HCT116 (cell line): ENCODE measurements around the gene NUDT13. TPM values are rescaled to one million over a fixed set of nuclear protein-coding genes. Genes with fewer than 3 reads are reported as not detected.

ENCODE experiments used
- ATAC-seq: fragments of 200-7000 bp; cut with Tn5 transposase; 2 replicates; pipeline ENCODE4 v1.9.1; 2020; ENCODE audit warnings: mild to moderate bottlenecking, moderate library complexity
- BruUV-seq: library from RNA; stranded (reverse); fragments of 400-500 nt; replicated peaks from 2 replicates; lab custom pipeline; 2021; lab: Mats Ljungman, UMichigan
- CTCF ChIA-PET: fragments of 300-600 bp; sonication (Branson Sonifier 250); formaldehyde crosslinking; loops from one replicate; lab custom pipeline; 2021; ENCODE audit warnings: antibody characterized with exemption; lab: Charles Lee
- POLR2A ChIA-PET: fragments of 300-600, 350-600 bp; sonication (Branson Sonifier 250); formaldehyde crosslinking; loops from one replicate; lab custom pipeline; 2021; ENCODE audit warnings: antibody characterized with exemption; lab: Charles Lee
- RAD21 ChIA-PET, 2 experiments: fragments of 300-600 bp; sonication (Branson Sonifier 250); formaldehyde crosslinking; loops; one replicate each; lab custom pipeline; 2023; ENCODE audit warnings: low total read pairs in 2 of 2; ENCODE audit not compliant: uncharacterized antibody in 2 of 2, unreplicated experiment in 2 of 2, low non-redundant PET in 1 of 2; lab: Charles Lee
- DNase-seq: peaks from one replicate; pipeline ENCODE4 v3.0.0-alpha.2; 2010; ENCODE audit warnings: low read depth, low spot score
- H2AFZ ChIP-seq: fragments of 200-600 bp; shearing (Covaris generic), sonication (generic); 2 replicates; pipeline ENCODE4 v1.6.1; 2017; ENCODE audit warnings: low read depth, mixed run types, mixed read lengths, antibody characterized with exemption, low read length; ENCODE audit not compliant: poor library complexity, severe bottlenecking
- H3K27ac ChIP-seq: 2 replicates; pipeline ENCODE4 v1.5.1; 2012; ENCODE audit warnings: low read depth, low read length
- H3K27me3 ChIP-seq: fragments of 200-600 bp; sonication (generic); 2 replicates; pipeline ENCODE4 v1.6.1; 2016; ENCODE audit warnings: mixed run types, low read length, mixed read lengths; ENCODE audit not compliant: insufficient read depth
- H3K36me3 ChIP-seq, 2 experiments: fragments of 200-500 bp in 1 of 2; fragments of 200-600 bp in 1 of 2; sonication (Bioruptor generic) in 1 of 2; sonication (generic) in 1 of 2; 2 replicates each; pipeline versions ENCODE4 v1.5.1 to v1.6.1; 2014 to 2016; ENCODE audit warnings: low read length in 2 of 2, inconsistent platforms in 1 of 2, mixed read lengths in 1 of 2, mixed run types in 1 of 2; ENCODE audit not compliant: insufficient read depth in 2 of 2, control insufficient read depth in 1 of 2
- H3K4me1 ChIP-seq, 2 experiments: fragments of 200-600 bp in 1 of 2; sonication (generic) in 1 of 2; 2 replicates each; pipeline versions ENCODE4 v1.5.1 to v1.6.1; 2012 to 2017; ENCODE audit warnings: low read length in 2 of 2, inconsistent platforms in 1 of 2, mild to moderate bottlenecking in 1 of 2, mixed read lengths in 1 of 2, mixed run types in 1 of 2, moderate library complexity in 1 of 2; ENCODE audit not compliant: insufficient read depth in 2 of 2, control insufficient read depth in 1 of 2
- H3K4me2 ChIP-seq: fragments of 200-600 bp; sonication (generic); 2 replicates; pipeline ENCODE4 v1.6.1; 2017; ENCODE audit warnings: mixed run types, low read length, mixed read lengths
- H3K4me3 ChIP-seq, 2 experiments: fragments of 200-600 bp in 1 of 2; sonication (generic) in 1 of 2; replicated peaks in 1 of 2; 2 replicates each; pipeline ENCODE4 v1.5.1; 2011 to 2016; ENCODE audit warnings: low read length in 2 of 2, control low read depth in 1 of 2, low read depth in 1 of 2, mild to moderate bottlenecking in 1 of 2, mixed read lengths in 1 of 2, mixed run types in 1 of 2
- H3K79me2 ChIP-seq: fragments of 200-600 bp; sonication (generic); 2 replicates; pipeline ENCODE4 v1.6.1; 2017; ENCODE audit warnings: mild to moderate bottlenecking, mixed run types, low read length, moderate library complexity, mixed read lengths; ENCODE audit not compliant: insufficient read depth
- H3K9ac ChIP-seq: fragments of 200-600 bp; sonication (generic); 2 replicates; pipeline ENCODE4 v1.6.1; 2016; ENCODE audit warnings: low read length, mixed read lengths
- H3K9me2 ChIP-seq: fragments of 200-600 bp; sonication (generic), shearing (Covaris generic); 2 replicates; pipeline ENCODE4 v1.6.1; 2017; ENCODE audit warnings: mixed run types, mild to moderate bottlenecking, moderate library complexity; ENCODE audit not compliant: insufficient read depth
- H3K9me3 ChIP-seq, 2 experiments: fragments of 200-500 bp in 1 of 2; fragments of 200-600 bp in 1 of 2; sonication (Bioruptor generic) in 1 of 2; sonication (generic) in 1 of 2; 2 replicates each; pipeline ENCODE4 v1.6.1; 2014 to 2017; ENCODE audit warnings: low read length in 2 of 2, mixed read lengths in 2 of 2, inconsistent platforms in 1 of 2, low read depth in 1 of 2, mild to moderate bottlenecking in 1 of 2, mixed run types in 1 of 2, moderate library complexity in 1 of 2; ENCODE audit not compliant: control insufficient read depth in 1 of 2, insufficient read depth in 1 of 2
- H4K20me1 ChIP-seq: fragments of 200-600 bp; sonication (generic), shearing (Covaris generic); 2 replicates; pipeline ENCODE4 v1.6.1; 2017; ENCODE audit warnings: mixed run types, mild to moderate bottlenecking, moderate library complexity; ENCODE audit not compliant: insufficient read depth
- CBX3 ChIP-seq: IDR thresholded peaks from 2 replicates; pipeline ENCODE4 v1.6.1; 2012; ENCODE audit warnings: low read depth
- CEBPB ChIP-seq: IDR thresholded peaks from 2 replicates; pipeline ENCODE4 v1.6.1; 2012; ENCODE audit warnings: low read depth
- CTCF ChIP-seq, 3 experiments: fragments of 200-600 bp in 1 of 3; sonication (generic) in 1 of 3; IDR thresholded peaks in 2 of 3; conservative IDR thresholded peaks in 1 of 3; 2 replicates each; pipeline ENCODE4 v1.5.1; 2012 to 2017; ENCODE audit warnings: low read depth in 2 of 3, low read length in 2 of 3, antibody characterized with exemption in 1 of 3, borderline replicate concordance in 1 of 3, control low read depth in 1 of 3, mild to moderate bottlenecking in 1 of 3, mixed read lengths in 1 of 3, mixed run types in 1 of 3, moderate library complexity in 1 of 3; ENCODE audit not compliant: insufficient read depth in 1 of 3
- ELF1 ChIP-seq: IDR thresholded peaks from 2 replicates; pipeline ENCODE4 v1.6.1; 2012; ENCODE audit warnings: low read depth, borderline replicate concordance
- FOSL1 ChIP-seq: IDR thresholded peaks from 2 replicates; pipeline ENCODE4 v1.6.1; 2012; ENCODE audit warnings: low read depth
- JUND ChIP-seq: IDR thresholded peaks from 2 replicates; pipeline ENCODE4 v1.6.1; 2012
- POLR2A ChIP-seq: IDR thresholded peaks from 2 replicates; pipeline ENCODE4 v1.7.0; 2011; ENCODE audit warnings: borderline replicate concordance; ENCODE audit not compliant: insufficient read depth, insufficient read length; ENCODE audit errors: extremely low read depth
- POLR2AphosphoS5 ChIP-seq: IDR thresholded peaks from 2 replicates; pipeline ENCODE4 v1.6.1; 2011; ENCODE audit warnings: mild to moderate bottlenecking, low read depth, low read length, moderate library complexity
- RAD21 ChIP-seq: IDR thresholded peaks from 2 replicates; pipeline ENCODE4 v1.6.1; 2012; ENCODE audit warnings: low read depth, mild to moderate bottlenecking
- SIN3A ChIP-seq: IDR thresholded peaks from 2 replicates; pipeline ENCODE4 v1.6.1; 2012; ENCODE audit warnings: low read depth
- SP1 ChIP-seq: IDR thresholded peaks from 2 replicates; pipeline ENCODE4 v1.6.1; 2012; ENCODE audit warnings: low read depth
- SRF ChIP-seq: IDR thresholded peaks from 2 replicates; pipeline ENCODE4 v1.6.1; 2012; ENCODE audit warnings: low read depth
- TCF7L2 ChIP-seq: IDR thresholded peaks from 2 replicates; pipeline ENCODE4 v1.7.0; 2011; ENCODE audit warnings: borderline replicate concordance, inconsistent platforms; ENCODE audit not compliant: insufficient read depth, insufficient read length; ENCODE audit errors: extremely low read depth
- YY1 ChIP-seq: IDR thresholded peaks from 2 replicates; pipeline ENCODE4 v1.6.1; 2011; ENCODE audit warnings: low read length, low read depth, moderate library complexity, mild to moderate bottlenecking; ENCODE audit not compliant: insufficient replicate concordance; ENCODE audit errors: extremely low read depth
- ZBTB33 ChIP-seq: IDR thresholded peaks from 2 replicates; pipeline ENCODE4 v1.6.1; 2011; ENCODE audit warnings: mild to moderate bottlenecking, low read length, moderate library complexity; ENCODE audit not compliant: insufficient replicate concordance; ENCODE audit errors: extremely low read depth
- ZFX ChIP-seq: fragments of 450-650 bp; IDR thresholded peaks from 2 replicates; pipeline ENCODE4 v1.6.1; 2017
- ZNF274 ChIP-seq: fragments of 200-500 bp; sonication (Bioruptor generic); IDR thresholded peaks from 2 replicates; pipeline ENCODE4 v1.6.1; 2014; ENCODE audit warnings: mild to moderate bottlenecking, low read depth, low read length, inconsistent platforms
- intact Hi-C: fragments of 100-400 bp; cut with micrococcal nuclease; formaldehyde crosslinking; loops from 2 replicates; pipeline ENCODE4 v1.10.0; 2022
- total RNA-seq: library from RNA; stranded (reverse); gene quantifications from one replicate; pipeline ENCODE4 v1.2.1, GENCODE V29; 2021; ENCODE audit not compliant: unreplicated experiment

The NUDT13 gene
- total RNA-seq, 1 experiment from 2014 or later: 1.2 TPM

GRCh38 chr10:73073627-73074026, 36.6 kb upstream of the NUDT13 start (continued):
- TF ChIP-seq SRF (no peak), POLR2A (no peak), ZNF274 (no peak), ZBTB33 (no peak), FOSL1 (no peak)
- TF ChIP-seq, all 23 proteins: peak for 0

- Histone ChIP-seq H3K4me1 (no peaks in the 10 kb centered on the region), H3K4me2 (no peak overlapping the region), H3K4me3 (no peak overlapping the region), H3K79me2 (peaks cover 48% of the 10 kb centered on the region), H3K27me3 (no peaks in the 10 kb centered on the region), H3K36me3 (peaks cover 6 to 35% of the 10 kb centered on the region in 2 experiments; a peak in 3 of 4 replicates), H3K9me3 (no peaks in the 10 kb centered on the region), H3K9ac (no peak overlapping the region), H3K27ac (no peak overlapping the region), H2AFZ (no peak overlapping the region), H4K20me1 (no peaks in the 10 kb centered on the region; the same call in 1 of the 2 replicates), H3K9me2 (no peaks in the 10 kb centered on the region)
- no peak for TF ChIP-seq CTCF (IDR thresholded peaks at IDR 0.05 in 2 of 3, conservative IDR thresholded peaks at IDR 0.05 in 1 of 3; ENCODE audit: borderline replicate concordance in 1 of 3, insufficient read depth in 1 of 3, low read depth in 2 of 3, low read length in 2 of 3)
- TF ChIP-seq POLR2A: no peak
- TF ChIP-seq SIN3A: no peak
- no peak for TF ChIP-seq ZNF274
- TF ChIP-seq ZBTB33: no peak
- no peak for TF ChIP-seq ZFX
- TF ChIP-seq FOSL1: no peak
- TF ChIP-seq YY1: no peak
- no peak for TF ChIP-seq SRF
- TF ChIP-seq ELF1: no peak
- TF ChIP-seq SP1: no peak
- no peak for TF ChIP-seq CEBPB
- TF ChIP-seq CBX3: no peak
- no peak for TF ChIP-seq TCF7L2
- TF ChIP-seq POLR2AphosphoS5: no peak
- TF ChIP-seq RAD21: no peak
- no peak for TF ChIP-seq JUND
- ChIA-PET POLR2A (interaction anchor here (0.8 to 1.2 kb wide), 2 partner anchors 19 to 21 kb away, joined by 3 read pairs; partner anchors contain the start of gene P4HA1), RAD21 (no interaction called here), CTCF (no interaction called here)
- no TSS peak for BruUV-seq
- ATAC-seq (no peak), DNase-seq (no peak)
- intact Hi-C loops: no loop called here
These were observed 34.4 kb upstream of the NUDT13 start for GRCh38 chr10:73075829-73076228.
